PC-9 (cell line): ENCODE measurements around the gene GALR2. TPM values are rescaled to one million over a fixed set of nuclear protein-coding genes. Genes with fewer than 3 reads are reported as not detected.
A peak's percentile ranks its signal among the peaks of the same experiment; 100 is the strongest.

Experiments
- BruUV-seq: library from RNA; stranded (reverse); fragments of 400-500 nt; replicated peaks from 2 replicates; lab custom pipeline; 2021; lab: Mats Ljungman, UMichigan
- CTCF ChIA-PET: fragments of 300-600 bp; sonication (Branson Sonifier 250); formaldehyde crosslinking; loops from one replicate; lab custom pipeline; 2022; ENCODE audit warnings: antibody characterized with exemption; lab: Charles Lee
- POLR2A ChIA-PET: fragments of 300-600 bp; sonication (Branson Sonifier 250); formaldehyde crosslinking; loops from one replicate; lab custom pipeline; 2022; ENCODE audit warnings: antibody characterized with exemption; ENCODE audit not compliant: unreplicated experiment; lab: Charles Lee
- DNase-seq, 2 experiments: peaks; one replicate each; pipeline versions ENCODE4 v3.0.0 to v3.0.0-alpha.2; 2015 to 2022; ENCODE audit warnings: mixed read lengths in 1 of 2
- H2AFZ ChIP-seq: fragments of 200-600 bp; sonication (generic); 2 replicates; pipeline ENCODE4 v1.8.1; 2017; ENCODE audit warnings: antibody characterized with exemption
- H3F3A ChIP-seq: fragments of 200-600 bp; sonication (generic); 2 replicates; pipeline ENCODE4 v1.8.1; 2017; ENCODE audit warnings: antibody characterized with exemption, mild to moderate bottlenecking, low read depth; ENCODE audit not compliant: insufficient read depth
- H3K27ac ChIP-seq: fragments of 200-600 bp; sonication (generic); 2 replicates; pipeline ENCODE4 v1.6.1; 2016; ENCODE audit warnings: mixed run types
- H3K27me3 ChIP-seq: fragments of 200-600 bp; sonication (generic); 2 replicates; pipeline ENCODE4 v1.6.1; 2016; ENCODE audit warnings: low read depth, mixed run types; ENCODE audit not compliant: insufficient read depth
- H3K36me3 ChIP-seq: fragments of 200-600 bp; sonication (generic); 2 replicates; pipeline ENCODE4 v1.6.1; 2016; ENCODE audit warnings: low read depth, mixed run types
- H3K4me1 ChIP-seq: fragments of 200-600 bp; sonication (generic); replicated peaks from 2 replicates; pipeline ENCODE4 v1.6.1; 2016; ENCODE audit warnings: mixed run types; ENCODE audit not compliant: insufficient read depth
- H3K4me2 ChIP-seq: fragments of 200-600 bp; sonication (generic); 2 replicates; pipeline ENCODE4 v1.6.1; 2017; ENCODE audit warnings: mixed run types
- H3K4me3 ChIP-seq: fragments of 200-600 bp; sonication (generic); 2 replicates; pipeline ENCODE4 v1.6.1; 2016; ENCODE audit warnings: mixed run types
- H3K79me2 ChIP-seq: fragments of 200-600 bp; sonication (generic); 2 replicates; pipeline ENCODE4 v1.6.1; 2017; ENCODE audit warnings: low read depth, mixed run types
- H3K9me2 ChIP-seq: fragments of 200-600 bp; sonication (generic); 2 replicates; pipeline ENCODE4 v1.8.1; 2017; ENCODE audit warnings: mild to moderate bottlenecking; ENCODE audit not compliant: insufficient read depth
- H3K9me3 ChIP-seq: fragments of 200-600 bp; sonication (generic); 2 replicates; pipeline ENCODE4 v1.8.1; 2016; ENCODE audit warnings: low read depth; ENCODE audit not compliant: insufficient read depth
- H4K20me1 ChIP-seq: fragments of 200-600 bp; sonication (generic); 2 replicates; pipeline ENCODE4 v1.8.1; 2017; ENCODE audit not compliant: insufficient read depth
- EZH2 ChIP-seq: fragments of 200-600 bp; sonication (generic); IDR thresholded peaks from 2 replicates; pipeline ENCODE4 v1.8.0; 2017; ENCODE audit warnings: antibody characterized with exemption, low read depth
- intact Hi-C: fragments of 100-400 bp; cut with micrococcal nuclease; formaldehyde crosslinking; loops from one replicate; pipeline ENCODE4 v1.10.0; 2022; ENCODE audit not compliant: unreplicated experiment
- total RNA-seq: library from RNA; stranded (reverse); gene quantifications from 2 replicates; pipeline ENCODE4 v1.2.3, GENCODE V29; 2021
- TF ChIP-seq, protein P1 (sequence below): fragments of 200-600 bp; sonication (generic); conservative IDR thresholded peaks from 2 replicates; pipeline ENCODE4 v1.6.1; 2017; ENCODE audit warnings: mixed run types, antibody characterized with exemption, mild to moderate bottlenecking, moderate library complexity

GALR2 gene
- total RNA-seq, 1 experiment from 2014 or later, result 3.0 TPM

DNA sequence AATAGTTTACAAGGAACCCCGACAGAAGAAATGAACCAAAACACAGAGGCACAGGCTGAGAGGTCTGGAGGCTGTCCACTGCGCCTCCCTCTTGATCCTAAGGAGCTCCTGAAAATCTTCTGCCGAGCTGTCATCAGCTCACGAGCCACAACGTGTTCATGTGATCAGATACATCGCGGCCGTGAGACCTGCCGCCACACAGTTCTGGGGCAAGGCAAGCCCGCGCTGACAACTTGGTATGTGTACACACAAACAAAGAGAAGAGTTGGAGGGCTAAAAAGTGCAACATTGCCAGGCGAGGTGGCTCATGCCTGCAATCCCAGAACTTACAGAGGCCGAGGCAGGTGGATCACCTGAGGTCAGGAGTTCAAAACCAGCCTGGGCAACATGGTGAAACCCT, 21.4 kb downstream of the GALR2 start:
- H2AFZ ChIP-seq, result no peak overlapping the region
- intact Hi-C loops, result no loop called here
- H4K20me1 ChIP-seq, result no peaks in the 10 kb centered on the region
- H3K4me2 ChIP-seq, result no peak overlapping the region
- H3K27ac ChIP-seq, result no peak overlapping the region
- 0 out of 2 replicates have a peak, but pooled peaks cover 3% of the 10 kb centered on the region for H3F3A ChIP-seq
- no peak for DNase-seq
- no peaks in the 10 kb centered on the region for H3K4me1 ChIP-seq
- no TSS peak for BruUV-seq
- no peak overlapping the region for H3K4me3 ChIP-seq
- CTCF ChIA-PET, result no interaction called here
- H3K9me3 ChIP-seq, result no peaks in the 10 kb centered on the region
- no peaks in the 10 kb centered on the region for H3K9me2 ChIP-seq
- no peaks in the 10 kb centered on the region for H3K79me2 ChIP-seq
- TF ChIP-seq EZH2, result no peak
- TF ChIP-seq, protein P1, sequence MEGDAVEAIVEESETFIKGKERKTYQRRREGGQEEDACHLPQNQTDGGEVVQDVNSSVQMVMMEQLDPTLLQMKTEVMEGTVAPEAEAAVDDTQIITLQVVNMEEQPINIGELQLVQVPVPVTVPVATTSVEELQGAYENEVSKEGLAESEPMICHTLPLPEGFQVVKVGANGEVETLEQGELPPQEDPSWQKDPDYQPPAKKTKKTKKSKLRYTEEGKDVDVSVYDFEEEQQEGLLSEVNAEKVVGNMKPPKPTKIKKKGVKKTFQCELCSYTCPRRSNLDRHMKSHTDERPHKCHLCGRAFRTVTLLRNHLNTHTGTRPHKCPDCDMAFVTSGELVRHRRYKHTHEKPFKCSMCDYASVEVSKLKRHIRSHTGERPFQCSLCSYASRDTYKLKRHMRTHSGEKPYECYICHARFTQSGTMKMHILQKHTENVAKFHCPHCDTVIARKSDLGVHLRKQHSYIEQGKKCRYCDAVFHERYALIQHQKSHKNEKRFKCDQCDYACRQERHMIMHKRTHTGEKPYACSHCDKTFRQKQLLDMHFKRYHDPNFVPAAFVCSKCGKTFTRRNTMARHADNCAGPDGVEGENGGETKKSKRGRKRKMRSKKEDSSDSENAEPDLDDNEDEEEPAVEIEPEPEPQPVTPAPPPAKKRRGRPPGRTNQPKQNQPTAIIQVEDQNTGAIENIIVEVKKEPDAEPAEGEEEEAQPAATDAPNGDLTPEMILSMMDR, result no peak
- no peaks in the 10 kb centered on the region for H3K27me3 ChIP-seq
- no peaks in the 10 kb centered on the region for H3K36me3 ChIP-seq
- POLR2A ChIA-PET, result no interaction called here

DNA sequence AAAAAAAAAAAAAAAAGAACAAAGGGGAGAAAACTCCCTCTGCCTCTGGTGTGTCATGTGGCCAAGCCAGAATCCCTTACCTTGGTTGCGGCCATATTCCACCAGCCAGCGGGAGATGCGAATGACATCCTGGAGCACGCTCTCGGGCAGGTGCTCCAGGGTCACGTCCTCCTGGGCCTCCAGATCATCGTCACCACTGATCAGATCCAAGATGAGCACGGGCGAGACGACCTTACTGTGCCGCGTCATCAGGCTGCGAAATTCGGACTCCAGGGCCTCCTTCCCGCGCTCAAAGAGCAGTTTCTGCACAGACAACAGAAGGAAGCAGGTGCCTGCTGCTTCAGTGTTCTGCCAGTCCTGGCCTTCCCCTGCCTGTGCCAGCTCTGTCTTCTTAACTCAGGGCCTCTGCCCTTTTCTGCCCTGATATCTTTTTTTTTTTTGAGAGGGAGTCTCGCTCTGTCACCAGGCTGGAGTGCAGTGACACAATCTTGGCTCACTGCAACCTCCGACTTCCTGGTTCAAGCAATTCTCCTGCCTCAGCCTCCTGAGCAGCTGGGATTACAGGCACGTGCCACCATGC, 23.2 kb downstream of the GALR2 start:
- H3K4me1 ChIP-seq, result peaks cover 7% of the 10 kb centered on the region; the same call in 1 of the 2 replicates
- H3K36me3 ChIP-seq, result no peaks in the 10 kb centered on the region
- TF ChIP-seq, protein P1, result no peak
- TF ChIP-seq EZH2, result no peak
- BruUV-seq, result no TSS peak
- H3K79me2 ChIP-seq, result peaks cover 12% of the 10 kb centered on the region
- H3K27me3 ChIP-seq, result no peaks in the 10 kb centered on the region
- no peak overlapping the region for H3K4me3 ChIP-seq
- no peaks in the 10 kb centered on the region for H3K9me3 ChIP-seq
- H3K9me2 ChIP-seq, result no peaks in the 10 kb centered on the region
- H3K27ac ChIP-seq, result no peak overlapping the region
- no peaks in the 10 kb centered on the region for H4K20me1 ChIP-seq
- POLR2A ChIA-PET, result no interaction called here
- H3F3A ChIP-seq, result peaks cover 3% of the 10 kb centered on the region; the same call in 1 of the 2 replicates
- CTCF ChIA-PET, result no interaction called here
- no peak for DNase-seq
- intact Hi-C loops, result no loop called here
- no peak overlapping the region for H2AFZ ChIP-seq
- H3K4me2 ChIP-seq, result no peak overlapping the region

DNA sequence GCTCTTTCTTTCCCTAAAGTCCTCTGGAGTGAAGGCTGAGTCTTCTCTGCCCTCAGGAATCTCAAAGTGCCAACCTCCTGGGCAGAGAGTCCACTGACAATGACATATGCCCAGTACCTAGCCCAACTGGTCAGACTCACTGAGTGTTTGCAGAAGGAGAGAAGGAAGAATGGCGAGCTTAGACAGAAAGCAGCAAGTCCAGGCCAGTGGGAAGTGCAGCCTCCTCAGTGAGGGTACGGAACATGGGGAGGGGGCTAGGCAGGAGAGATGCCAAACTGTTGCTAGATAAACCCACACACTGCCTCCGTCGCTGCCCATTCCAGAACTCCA, 28.3 kb downstream of the GALR2 start:
- CTCF ChIA-PET, result interaction anchor here (0.6 to 1.2 kb wide), 3 partner anchors 40 to 51 kb away, joined by 4 to 12 read pairs (median 4); no protein-coding TSS in a partner anchor
- Histone ChIP-seq H3K9me2 (no peaks in the 10 kb centered on the region), H3K27me3 (no peaks in the 10 kb centered on the region), H3K4me2 (peak overlapping the region; percentile 91), H3K79me2 (peaks cover 17% of the 10 kb centered on the region), H2AFZ (peak overlapping the region; percentile 81), H3F3A (peaks cover 6% of the 10 kb centered on the region; the same call in 1 of the 2 replicates), H3K36me3 (no peaks in the 10 kb centered on the region), H3K27ac (peak overlapping the region; percentile 73; the same call in 1 of the 2 replicates), H3K4me1 (peaks cover 7% of the 10 kb centered on the region), H3K4me3 (peak overlapping the region; percentile 86), H4K20me1 (no peaks in the 10 kb centered on the region), H3K9me3 (no peaks in the 10 kb centered on the region)
- no peak for TF ChIP-seq EZH2
- TF ChIP-seq, protein P1, result no peak
- intact Hi-C loops, result loop anchor here (10.0 kb wide), 1 partner anchor 198 kb away; the partner anchor contains the start of gene MRPL38
- DNase-seq, result no peak
- no TSS peak for BruUV-seq
- POLR2A ChIA-PET, result interaction anchor here (0.7 kb wide), 2 partner anchors 13 to 172 kb away, joined by 7 to 12 read pairs; no protein-coding TSS in a partner anchor
